ENCODE measurements around the gene TRPM6.

The TRPM6 gene

GRCh38 chr9:74800226-74800625, 87.5 kb downstream of the TRPM6 start:
- TF ChIP-seq EZH2 (IDR thresholded peaks at IDR 0.05; ENCODE audit: borderline replicate concordance, low read depth, low read length, severe bottlenecking): no peak
- TF ChIP-seq CTCF (IDR thresholded peaks at IDR 0.05; ENCODE audit: borderline replicate concordance, extremely low read depth, low read length, poor library complexity, severe bottlenecking): no peak
- Histone ChIP-seq H3K27me3 (ENCODE audit: insufficient read depth, low read length, poor library complexity) (peaks cover 3% of the 10 kb centered on the region), H3K79me2 (ENCODE audit: insufficient read depth, low read length) (no peaks in the 10 kb centered on the region), H3K4me1 (ENCODE audit: insufficient read depth, low read length) (no peaks in the 10 kb centered on the region), H4K20me1 (ENCODE audit: insufficient read depth, low read length) (no peaks in the 10 kb centered on the region), H3K4me2 (ENCODE audit: insufficient read depth, low read length) (no peak overlapping the region), H2AFZ (ENCODE audit: low read depth, low read length) (no peak overlapping the region), H3K9ac (ENCODE audit: low read depth, low read length) (no peak overlapping the region), H3K27ac (ENCODE audit: low read length) (no peak overlapping the region), H3K9me3 (ENCODE audit: insufficient read depth, low read length, severe bottlenecking) (no peaks in the 10 kb centered on the region), H3K4me3 (ENCODE audit: low read depth in 1 of 2, low read length in 2 of 2) (no peak overlapping the region), H3K36me3 (ENCODE audit: insufficient read depth, low read length) (no peaks in the 10 kb centered on the region)
- no peak for ATAC-seq (ENCODE audit: insufficient read depth, low read depth)
- DNase-seq: no peak

- no peak for TF ChIP-seq CTCF (IDR thresholded peaks at IDR 0.05; ENCODE audit: borderline replicate concordance, extremely low read depth, low read length, poor library complexity, severe bottlenecking)
- TF ChIP-seq EZH2 (IDR thresholded peaks at IDR 0.05; ENCODE audit: borderline replicate concordance, low read depth, low read length, severe bottlenecking): no peak
- no peak overlapping the region for H2AFZ ChIP-seq (ENCODE audit: low read depth, low read length)
- H4K20me1 ChIP-seq (ENCODE audit: insufficient read depth, low read length): no peaks in the 10 kb centered on the region
- H3K36me3 ChIP-seq (ENCODE audit: insufficient read depth, low read length): no peaks in the 10 kb centered on the region
- H3K27me3 ChIP-seq (ENCODE audit: insufficient read depth, low read length, poor library complexity): peaks cover 3% of the 10 kb centered on the region
- no peak overlapping the region for H3K4me2 ChIP-seq (ENCODE audit: insufficient read depth, low read length)
- DNase-seq: no peak
- no peak for ATAC-seq (ENCODE audit: insufficient read depth, low read depth)
- H3K9ac ChIP-seq (ENCODE audit: low read depth, low read length): no peak overlapping the region
- no peaks in the 10 kb centered on the region for H3K9me3 ChIP-seq (ENCODE audit: insufficient read depth, low read length, severe bottlenecking)
- H3K4me3 ChIP-seq (ENCODE audit: low read depth in 1 of 2, low read length in 2 of 2): no peak overlapping the region
- H3K79me2 ChIP-seq (ENCODE audit: insufficient read depth, low read length): no peaks in the 10 kb centered on the region
- no peaks in the 10 kb centered on the region for H3K4me1 ChIP-seq (ENCODE audit: insufficient read depth, low read length)
- no peak overlapping the region for H3K27ac ChIP-seq (ENCODE audit: low read length)
Measured at GRCh38 chr9:74795803-74796202, 91.9 kb downstream of the TRPM6 start.

- H4K20me1 ChIP-seq (ENCODE audit: insufficient read depth, low read length): no peaks in the 10 kb centered on the region
- no peak overlapping the region for H3K4me3 ChIP-seq (ENCODE audit: low read depth in 1 of 2, low read length in 2 of 2)
- ATAC-seq (ENCODE audit: insufficient read depth, low read depth) (no peak), DNase-seq (no peak)
- no peak overlapping the region for H3K9ac ChIP-seq (ENCODE audit: low read depth, low read length)
- H3K4me2 ChIP-seq (ENCODE audit: insufficient read depth, low read length): no peak overlapping the region
- H3K36me3 ChIP-seq (ENCODE audit: insufficient read depth, low read length): no peaks in the 10 kb centered on the region
- no peak for TF ChIP-seq CTCF (IDR thresholded peaks at IDR 0.05; ENCODE audit: borderline replicate concordance, extremely low read depth, low read length, poor library complexity, severe bottlenecking)
- TF ChIP-seq EZH2 (IDR thresholded peaks at IDR 0.05; ENCODE audit: borderline replicate concordance, low read depth, low read length, severe bottlenecking): no peak
- no peaks in the 10 kb centered on the region for H3K4me1 ChIP-seq (ENCODE audit: insufficient read depth, low read length)
- no peak overlapping the region for H3K27ac ChIP-seq (ENCODE audit: low read length)
- H2AFZ ChIP-seq (ENCODE audit: low read depth, low read length): no peak overlapping the region
- H3K27me3 ChIP-seq (ENCODE audit: insufficient read depth, low read length, poor library complexity): peaks cover under 1% of the 10 kb centered on the region
- H3K9me3 ChIP-seq (ENCODE audit: insufficient read depth, low read length, severe bottlenecking): no peaks in the 10 kb centered on the region
- H3K79me2 ChIP-seq (ENCODE audit: insufficient read depth, low read length): no peaks in the 10 kb centered on the region
Measured at GRCh38 chr9:74795081-74795480, 92.6 kb downstream of the TRPM6 start.

GRCh38 chr9:74784506-74784905, 103.2 kb downstream of the TRPM6 start:
- H4K20me1 ChIP-seq (ENCODE audit: insufficient read depth, low read length): no peaks in the 10 kb centered on the region
- no peak overlapping the region for H3K27ac ChIP-seq (ENCODE audit: low read length)
- H3K4me2 ChIP-seq (ENCODE audit: insufficient read depth, low read length): no peak overlapping the region
- no peak overlapping the region for H3K9ac ChIP-seq (ENCODE audit: low read depth, low read length)
- H2AFZ ChIP-seq (ENCODE audit: low read depth, low read length): no peak overlapping the region
- ATAC-seq (ENCODE audit: insufficient read depth, low read depth) (no peak), DNase-seq (no peak)
- no peaks in the 10 kb centered on the region for H3K9me3 ChIP-seq (ENCODE audit: insufficient read depth, low read length, severe bottlenecking)
- H3K4me1 ChIP-seq (ENCODE audit: insufficient read depth, low read length): no peaks in the 10 kb centered on the region
- TF ChIP-seq EZH2 (IDR thresholded peaks at IDR 0.05; ENCODE audit: borderline replicate concordance, low read depth, low read length, severe bottlenecking) (no peak), CTCF (IDR thresholded peaks at IDR 0.05; ENCODE audit: borderline replicate concordance, extremely low read depth, low read length, poor library complexity, severe bottlenecking) (no peak)
- H3K27me3 ChIP-seq (ENCODE audit: insufficient read depth, low read length, poor library complexity): peaks cover 8% of the 10 kb centered on the region
- H3K4me3 ChIP-seq (ENCODE audit: low read depth in 1 of 2, low read length in 2 of 2): no peak overlapping the region
- no peaks in the 10 kb centered on the region for H3K36me3 ChIP-seq (ENCODE audit: insufficient read depth, low read length)
- H3K79me2 ChIP-seq (ENCODE audit: insufficient read depth, low read length): no peaks in the 10 kb centered on the region
